Ectodermal cell (in vitro differentiated cells): Measurements from ENCODE around the gene SLC30A1.

Experiments
- H3K27ac ChIP-seq: 2 replicates; pipeline ENCODE4 v1.7.0; 2013; ENCODE audit warnings: mild to moderate bottlenecking, low read depth, low read length; ENCODE audit not compliant: insufficient read depth, poor library complexity, severe bottlenecking
- H3K27me3 ChIP-seq: 2 replicates; pipeline ENCODE4 v1.7.0; 2013; ENCODE audit warnings: mild to moderate bottlenecking, low read length; ENCODE audit not compliant: insufficient read depth, control insufficient read depth, poor library complexity, severe bottlenecking
- H3K36me3 ChIP-seq: one replicate; pipeline ENCODE4 v1.7.0; 2013; ENCODE audit warnings: low read length; ENCODE audit not compliant: control insufficient read depth, insufficient read depth
- H3K4me1 ChIP-seq: one replicate; pipeline ENCODE4 v1.7.0; 2013; ENCODE audit warnings: low read length; ENCODE audit not compliant: control insufficient read depth, insufficient read depth
- H3K4me3 ChIP-seq: 2 replicates; pipeline ENCODE4 v1.7.0; 2013; ENCODE audit warnings: low read depth, low read length, control low read depth; ENCODE audit not compliant: insufficient read depth
- H3K9me3 ChIP-seq: 2 replicates; pipeline ENCODE4 v1.7.0; 2013; ENCODE audit warnings: mild to moderate bottlenecking, low read length, moderate library complexity; ENCODE audit not compliant: control insufficient read depth
- WGBS, 2 experiments: methylation state at CpG; one replicate each; pipeline ENCODE4 v1.1.7; 2013; ENCODE audit warnings: missing lambda C conversion rate in 2 of 2; 5-methylcytosine and 5-hydroxymethylcytosine counted together

Gene SLC30A1

GRCh38 chr1:211534545-211535291, 44.2 kb downstream of the SLC30A1 start:
- Histone ChIP-seq H3K9me3 (no peaks in the 10 kb centered on the region), H3K27ac (no peak overlapping the region), H3K27me3 (no peaks in the 10 kb centered on the region), H3K4me3 (no peak overlapping the region), H3K4me1 (no peaks in the 10 kb centered on the region), H3K36me3 (no peaks in the 10 kb centered on the region)
- whole genome bisulfite sequencing, 2 experiments = 90 to 92% methylated on average over 5 of the region's 5 CpGs

- WGBS, 2 experiments = 93% methylated on average over 5 to 6 of the region's 6 CpGs
- no peak overlapping the region for H3K4me3 ChIP-seq
- no peaks in the 10 kb centered on the region for H3K4me1 ChIP-seq
- no peaks in the 10 kb centered on the region for H3K9me3 ChIP-seq
- H3K27me3 ChIP-seq = no peaks in the 10 kb centered on the region
- no peaks in the 10 kb centered on the region for H3K36me3 ChIP-seq
- H3K27ac ChIP-seq = no peak overlapping the region
Measured at GRCh38 chr1:211532088-211532444, 46.9 kb downstream of the SLC30A1 start.

GRCh38 chr1:211531194-211532087, 47.5 kb downstream of the SLC30A1 start:
- Histone ChIP-seq H3K4me3 (no peak overlapping the region), H3K27me3 (no peaks in the 10 kb centered on the region), H3K36me3 (no peaks in the 10 kb centered on the region), H3K9me3 (no peaks in the 10 kb centered on the region), H3K27ac (no peak overlapping the region), H3K4me1 (no peaks in the 10 kb centered on the region)
- 92 to 94% methylated on average over 15 of the region's 15 CpGs for WGBS, 2 experiments

GRCh38 chr1:211530102-211530501, 48.9 kb downstream of the SLC30A1 start:
- no peaks in the 10 kb centered on the region for H3K36me3 ChIP-seq
- no peak overlapping the region for H3K27ac ChIP-seq
- H3K27me3 ChIP-seq = no peaks in the 10 kb centered on the region
- no peak overlapping the region for H3K4me3 ChIP-seq
- H3K4me1 ChIP-seq = no peaks in the 10 kb centered on the region
- WGBS, 2 experiments = 85 to 93% methylated on average over 1 to 2 of the region's 2 CpGs
- no peaks in the 10 kb centered on the region for H3K9me3 ChIP-seq

GRCh38 chr1:211529453-211529852, 49.5 kb downstream of the SLC30A1 start:
- 93 to 95% methylated on average over 9 of the region's 9 CpGs for WGBS, 2 experiments
- Histone ChIP-seq H3K9me3 (no peaks in the 10 kb centered on the region), H3K4me1 (no peaks in the 10 kb centered on the region), H3K4me3 (no peak overlapping the region), H3K27me3 (no peaks in the 10 kb centered on the region), H3K27ac (no peak overlapping the region), H3K36me3 (no peaks in the 10 kb centered on the region)

- no peaks in the 10 kb centered on the region for H3K36me3 ChIP-seq
- no peak overlapping the region for H3K27ac ChIP-seq
- 91 to 93% methylated on average over 7 of the region's 7 CpGs for WGBS, 2 experiments
Measured at GRCh38 chr1:211529011-211529410, 50.0 kb downstream of the SLC30A1 start.

GRCh38 chr1:211527888-211528287, 51.1 kb downstream of the SLC30A1 start:
- no peaks in the 10 kb centered on the region for H3K36me3 ChIP-seq
- 86 to 91% methylated on average over 5 of the region's 5 CpGs for WGBS, 2 experiments
- no peaks in the 10 kb centered on the region for H3K9me3 ChIP-seq
- H3K4me1 ChIP-seq = no peaks in the 10 kb centered on the region
- no peaks in the 10 kb centered on the region for H3K27me3 ChIP-seq
- H3K4me3 ChIP-seq = no peak overlapping the region
- no peak overlapping the region for H3K27ac ChIP-seq

More at GRCh38 chr1:211529011-211529410, 50.0 kb downstream of the SLC30A1 start:
- Histone ChIP-seq H3K27me3 (no peaks in the 10 kb centered on the region), H3K4me3 (no peak overlapping the region), H3K4me1 (no peaks in the 10 kb centered on the region), H3K9me3 (no peaks in the 10 kb centered on the region)

GRCh38 chr1:211527006-211527405, 52.0 kb downstream of the SLC30A1 start:
- no peak overlapping the region for H3K4me3 ChIP-seq
- no peaks in the 10 kb centered on the region for H3K4me1 ChIP-seq
- 82 to 86% methylated on average over 3 of the region's 3 CpGs for WGBS, 2 experiments
- no peaks in the 10 kb centered on the region for H3K36me3 ChIP-seq
- H3K9me3 ChIP-seq = no peaks in the 10 kb centered on the region
- H3K27me3 ChIP-seq = no peaks in the 10 kb centered on the region
- H3K27ac ChIP-seq = no peak overlapping the region

GRCh38 chr1:211526101-211526500, 52.9 kb downstream of the SLC30A1 start:
- WGBS, 2 experiments = 95 to 100% methylated on average over 1 of the region's 1 CpG

GRCh38 chr1:211525101-211525676, 53.8 kb downstream of the SLC30A1 start:
- H3K27ac ChIP-seq = no peak overlapping the region
- H3K9me3 ChIP-seq = no peaks in the 10 kb centered on the region
- no peaks in the 10 kb centered on the region for H3K27me3 ChIP-seq
- no peaks in the 10 kb centered on the region for H3K36me3 ChIP-seq
- H3K4me1 ChIP-seq = no peaks in the 10 kb centered on the region
- 91 to 94% methylated on average over 9 of the region's 9 CpGs for WGBS, 2 experiments
- H3K4me3 ChIP-seq = no peak overlapping the region

More at GRCh38 chr1:211526101-211526500, 52.9 kb downstream of the SLC30A1 start:
- H3K27me3 ChIP-seq = no peaks in the 10 kb centered on the region
- H3K9me3 ChIP-seq = no peaks in the 10 kb centered on the region
- H3K36me3 ChIP-seq = no peaks in the 10 kb centered on the region
- H3K4me1 ChIP-seq = no peaks in the 10 kb centered on the region
- H3K4me3 ChIP-seq = no peak overlapping the region
- H3K27ac ChIP-seq = no peak overlapping the region
